IPS DF 4.7 (cell line): ENCODE measurements around the gene NKPD1.

Source experiments
- DNase-seq: peaks from one replicate; pipeline ENCODE4 v3.0.0-alpha.2; 2013; ENCODE audit warnings: low spot score; ENCODE audit errors: extremely low read depth

Gene NKPD1

DNA sequence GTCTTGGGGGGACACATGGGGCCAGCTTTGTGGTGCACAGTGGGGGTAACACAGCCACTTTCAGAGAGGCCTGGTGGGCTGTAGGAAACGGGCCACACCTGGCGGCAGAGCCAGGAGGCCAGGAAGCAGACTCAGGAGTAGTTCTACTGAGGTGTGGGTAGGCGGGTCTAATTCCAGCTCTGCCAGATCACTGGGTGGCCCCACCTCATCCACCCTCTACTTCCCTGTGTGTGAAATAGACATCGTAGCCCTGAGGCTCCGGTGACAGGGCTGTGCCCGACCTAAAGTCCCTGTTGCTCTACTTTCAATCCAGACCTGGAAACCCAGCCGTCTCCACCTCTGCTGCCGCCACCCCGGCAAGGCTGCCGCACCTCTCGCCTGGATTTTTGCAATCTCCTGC is 4.0 kb downstream of the NKPD1 start:
- no peak for DNase-seq

DNA sequence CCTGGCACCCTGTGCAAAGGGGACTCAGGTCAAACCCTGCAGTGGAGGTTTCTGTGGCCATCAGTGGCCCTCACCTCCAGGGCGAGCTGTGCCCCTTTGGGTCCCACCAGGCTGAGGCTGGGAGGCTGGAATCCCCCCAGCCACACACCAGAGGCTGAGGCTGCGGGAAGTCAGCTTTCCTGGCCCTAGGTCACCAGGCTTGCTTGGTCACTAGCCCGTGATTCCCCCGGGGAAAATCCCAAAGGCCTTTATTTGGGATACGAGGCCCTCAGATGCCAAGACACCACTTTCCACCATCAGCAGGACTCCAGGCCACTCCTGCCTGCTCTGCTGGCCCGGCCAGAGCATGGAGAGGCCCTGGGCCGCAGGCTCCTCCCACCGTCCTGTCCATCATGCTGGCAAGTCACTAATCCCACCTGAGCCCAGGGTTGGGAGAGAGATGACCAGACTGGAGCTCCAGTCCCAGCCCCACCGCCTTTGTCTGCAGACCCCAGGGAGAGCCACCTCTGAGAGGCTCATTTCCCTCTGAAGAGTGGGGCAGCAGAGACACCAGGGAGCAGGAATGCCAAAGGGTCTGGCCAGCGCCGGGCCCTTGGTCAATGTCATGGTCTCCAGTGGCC is 4.7 kb downstream of the NKPD1 start:
- DNase-seq, result no peak

DNA sequence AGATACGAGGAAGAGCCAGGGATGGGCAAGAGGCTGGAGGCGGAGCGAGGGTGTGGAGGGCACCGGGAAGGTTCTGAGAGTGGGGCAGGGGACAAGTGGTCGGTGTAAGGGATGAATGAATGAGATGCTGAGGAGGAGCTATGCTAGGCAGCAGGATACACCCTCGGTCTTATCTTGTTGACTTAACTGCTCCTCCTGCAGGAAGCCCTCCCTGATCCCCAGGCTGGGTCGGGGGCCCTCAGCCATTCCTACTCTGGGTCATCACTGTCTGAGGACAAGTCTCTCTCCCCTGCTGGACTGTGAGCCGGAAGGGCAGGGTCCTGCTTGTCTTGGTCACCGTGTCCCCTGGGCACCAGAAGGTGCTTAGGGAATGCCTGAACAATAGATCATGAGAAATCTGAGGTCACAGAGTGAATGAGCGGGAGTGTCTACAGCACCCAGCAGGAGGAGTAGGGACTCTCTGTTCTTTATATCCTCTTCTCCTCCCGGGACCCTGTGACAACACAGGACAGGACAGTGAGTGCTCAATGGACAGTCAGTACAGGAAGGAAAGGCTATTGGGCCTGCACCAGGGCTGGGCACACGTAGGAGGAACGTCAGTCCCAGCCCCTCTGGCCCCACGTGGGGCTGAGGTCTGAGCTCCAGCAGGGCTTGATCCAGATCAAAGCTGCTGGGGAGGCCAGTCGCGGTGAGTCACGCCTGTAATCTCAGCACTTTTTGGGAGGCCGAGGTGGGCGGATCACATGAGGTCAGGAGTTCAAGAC is 6.5 kb downstream of the NKPD1 start:
- DNase-seq, result no peak

DNA sequence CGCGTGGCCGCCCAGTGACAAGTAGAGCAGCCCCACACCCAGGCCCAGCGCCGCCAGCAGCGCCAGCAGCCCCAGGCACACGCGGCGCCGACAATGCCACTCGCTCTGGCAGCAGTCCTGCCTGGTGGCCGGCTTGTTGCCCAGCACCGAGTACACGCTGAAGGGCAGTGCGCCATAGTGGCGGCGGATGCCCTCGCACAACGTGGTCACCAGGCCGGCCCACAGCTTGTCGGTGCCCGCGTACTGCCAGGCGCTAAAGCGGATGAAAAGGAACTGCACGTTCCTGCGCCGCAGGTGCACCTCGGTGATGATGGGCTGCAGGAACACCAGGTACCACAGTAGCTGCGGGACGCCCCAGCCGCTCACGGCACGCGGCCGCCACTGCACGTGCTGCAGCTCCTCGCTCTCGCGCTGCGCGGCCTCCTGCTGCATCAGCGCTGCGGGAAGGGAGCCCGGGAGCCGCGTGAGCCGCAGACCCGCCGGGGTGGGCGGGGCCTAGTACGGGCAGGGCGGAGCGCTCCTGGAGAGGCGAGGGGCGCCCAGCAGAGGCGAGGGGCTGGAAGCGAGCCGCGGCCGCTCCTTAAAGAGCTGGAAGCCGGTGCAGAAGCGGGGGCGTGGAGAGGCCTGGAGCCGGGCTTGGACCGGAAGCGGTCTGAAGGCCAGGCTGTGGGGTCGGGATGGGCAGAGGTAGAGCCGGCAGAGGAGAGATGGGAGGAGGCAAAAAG is 7.3 kb downstream of the NKPD1 start:
- no peak for DNase-seq

DNA sequence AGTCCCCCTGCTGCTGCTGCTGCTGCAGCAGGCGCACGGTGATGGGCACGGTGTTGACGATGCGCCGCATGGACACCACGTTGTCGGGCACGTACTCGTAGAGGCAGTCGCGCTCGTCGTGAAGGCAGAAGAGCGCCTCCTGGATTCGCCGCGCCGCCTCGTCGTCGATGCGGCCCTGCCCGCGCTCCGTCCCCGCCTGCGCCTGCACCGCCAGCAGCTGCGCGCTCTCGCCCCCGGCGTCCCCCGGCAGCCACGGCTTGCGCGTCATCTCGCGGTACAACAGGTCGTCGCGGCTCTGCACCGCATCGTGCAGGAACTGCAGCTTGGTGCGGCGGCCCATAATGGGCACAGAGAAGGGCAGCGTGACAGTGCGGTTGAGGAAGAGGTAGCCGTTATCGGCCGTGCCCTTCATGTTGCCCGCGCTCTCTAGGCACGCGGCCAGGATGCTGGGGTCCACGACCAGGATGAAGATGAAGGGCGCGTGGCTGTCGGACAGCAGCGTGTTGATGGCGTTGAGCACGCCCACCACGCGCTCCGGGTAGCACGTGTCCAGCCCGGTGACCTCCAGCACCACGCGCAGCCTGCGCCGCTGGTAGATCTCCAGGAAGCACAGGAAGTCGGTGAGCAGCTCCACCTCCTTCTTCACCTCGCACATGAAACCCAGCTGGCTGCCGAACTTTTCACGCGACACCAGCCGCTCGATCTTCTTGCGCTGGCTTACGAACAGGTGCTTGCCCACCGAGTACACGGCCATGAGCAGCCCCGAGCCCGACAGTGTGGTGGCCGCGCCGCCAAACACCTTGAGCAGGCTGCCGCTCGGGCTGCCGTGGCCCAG is 8.1 kb downstream of the NKPD1 start:
- DNase-seq, result no peak

DNA sequence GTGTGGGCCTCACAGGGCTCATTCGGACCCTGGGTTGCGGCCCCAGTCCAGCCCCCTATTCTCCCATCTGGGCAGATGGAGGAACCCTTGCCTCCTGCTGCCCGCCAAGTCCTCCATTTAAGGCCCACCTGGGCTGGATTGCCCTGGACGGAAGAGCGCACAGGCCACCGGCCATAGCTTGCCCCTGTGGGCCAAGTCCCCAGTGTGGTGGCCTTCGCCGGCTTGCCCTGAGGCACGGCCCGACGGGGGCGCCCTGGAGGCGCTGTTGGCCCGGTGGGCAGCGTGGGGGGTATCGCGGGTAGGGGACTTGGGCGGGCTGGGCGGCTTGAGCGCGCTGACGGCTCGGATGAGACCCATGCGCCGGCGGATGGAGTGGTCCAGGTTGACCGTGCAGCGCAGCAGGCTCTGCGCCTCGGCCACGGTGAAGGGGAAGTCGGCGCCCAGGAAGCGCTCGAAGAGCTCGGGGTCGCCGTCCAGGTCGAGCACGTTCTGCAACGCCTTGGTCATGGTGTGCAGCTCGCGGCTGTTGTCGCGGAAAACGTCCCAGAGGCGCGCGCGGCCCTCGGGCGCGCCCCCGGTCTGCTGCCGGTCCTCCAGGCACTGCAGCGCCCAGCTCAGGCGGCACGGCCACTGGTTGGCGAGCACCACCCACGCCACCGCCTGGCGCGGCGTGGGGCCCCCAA is 8.8 kb downstream of the NKPD1 start:
- DNase-seq, result no peak

DNA sequence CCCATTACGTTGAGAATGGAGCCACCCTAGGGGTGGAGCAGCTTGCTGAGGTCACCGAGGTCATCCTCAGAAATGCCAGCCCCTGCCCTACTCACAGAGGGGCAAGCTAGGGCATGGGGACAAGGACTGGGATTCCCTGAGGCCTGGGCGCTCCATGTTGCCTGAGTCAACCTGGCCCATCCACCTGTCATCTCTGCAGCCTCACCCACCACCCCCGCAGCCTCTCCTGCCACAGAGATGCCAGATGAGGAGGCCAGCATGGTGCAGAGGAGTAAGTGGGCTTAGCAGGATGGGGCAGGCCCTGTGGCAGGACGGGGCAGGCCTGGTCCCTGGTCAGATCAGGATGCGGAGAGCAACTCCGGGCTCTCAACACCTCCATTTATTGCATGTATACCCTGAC is 9.5 kb downstream of the NKPD1 start:
- no peak for DNase-seq

DNA sequence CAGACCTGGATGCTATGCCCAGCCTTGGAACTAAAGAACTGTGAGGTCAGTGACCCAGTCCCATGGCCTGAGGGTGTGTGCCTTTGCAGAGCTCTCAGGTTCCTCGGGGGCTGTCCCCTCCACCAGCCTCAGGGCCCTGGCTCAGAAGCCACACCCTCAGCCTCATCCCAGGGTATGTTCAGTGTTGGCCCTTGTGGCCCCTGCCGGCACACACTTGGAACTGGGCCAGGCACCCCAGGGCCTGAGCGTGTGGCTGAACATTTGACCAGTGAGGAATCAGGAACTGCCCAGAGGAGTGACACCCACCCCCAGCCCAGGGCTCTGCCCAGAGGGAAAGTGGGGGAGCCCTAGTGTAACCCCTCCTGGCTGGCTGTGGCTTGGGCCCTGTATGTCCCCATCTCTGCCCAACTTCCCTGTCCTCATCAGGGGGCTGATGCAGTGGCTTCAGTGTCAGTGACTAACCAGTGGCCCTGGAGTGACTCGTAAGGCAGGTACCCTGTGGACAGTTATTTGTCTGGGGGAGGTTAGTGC is 10.0 kb downstream of the NKPD1 start:
- DNase-seq, result no peak

DNA sequence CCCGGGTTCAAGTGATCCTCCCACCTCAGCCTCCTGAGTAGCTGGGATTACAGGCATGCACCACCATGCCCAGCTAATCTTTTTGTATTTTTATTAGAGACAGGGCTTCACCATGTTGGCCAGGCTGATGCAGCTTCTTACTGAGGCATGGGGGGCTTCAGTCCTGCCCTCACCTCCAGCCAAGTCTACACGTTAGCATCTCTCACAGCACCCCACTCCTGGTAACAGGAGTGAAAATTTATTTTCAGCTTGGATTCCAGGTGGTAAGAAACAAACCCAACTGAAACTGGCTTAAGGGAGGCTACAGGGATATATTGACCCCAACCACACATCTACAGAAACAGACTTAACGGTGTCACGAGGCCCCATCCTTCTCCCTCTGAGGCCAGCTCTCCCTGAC is 10.6 kb downstream of the NKPD1 start:
- no peak for DNase-seq

DNA sequence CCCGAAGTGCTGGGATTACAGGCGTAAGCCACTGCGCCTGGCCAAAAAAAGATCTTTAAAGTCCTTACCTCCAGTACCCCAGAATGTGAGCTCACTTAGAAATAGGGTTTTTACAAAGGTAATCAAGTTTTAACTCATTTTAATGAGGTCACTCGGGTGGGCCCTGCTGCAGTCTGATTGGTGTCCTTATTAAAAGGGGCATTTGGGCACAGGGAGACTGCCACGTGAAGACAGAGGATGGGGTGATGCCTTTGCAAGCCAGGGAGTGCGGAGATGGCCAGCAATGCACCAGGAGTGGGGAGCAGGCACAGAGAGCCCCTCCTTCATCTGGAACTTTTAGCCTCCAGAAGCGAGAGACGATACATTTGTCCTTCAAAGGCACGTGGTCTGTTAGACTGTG is 11.7 kb downstream of the NKPD1 start:
- DNase-seq, result no peak

DNA sequence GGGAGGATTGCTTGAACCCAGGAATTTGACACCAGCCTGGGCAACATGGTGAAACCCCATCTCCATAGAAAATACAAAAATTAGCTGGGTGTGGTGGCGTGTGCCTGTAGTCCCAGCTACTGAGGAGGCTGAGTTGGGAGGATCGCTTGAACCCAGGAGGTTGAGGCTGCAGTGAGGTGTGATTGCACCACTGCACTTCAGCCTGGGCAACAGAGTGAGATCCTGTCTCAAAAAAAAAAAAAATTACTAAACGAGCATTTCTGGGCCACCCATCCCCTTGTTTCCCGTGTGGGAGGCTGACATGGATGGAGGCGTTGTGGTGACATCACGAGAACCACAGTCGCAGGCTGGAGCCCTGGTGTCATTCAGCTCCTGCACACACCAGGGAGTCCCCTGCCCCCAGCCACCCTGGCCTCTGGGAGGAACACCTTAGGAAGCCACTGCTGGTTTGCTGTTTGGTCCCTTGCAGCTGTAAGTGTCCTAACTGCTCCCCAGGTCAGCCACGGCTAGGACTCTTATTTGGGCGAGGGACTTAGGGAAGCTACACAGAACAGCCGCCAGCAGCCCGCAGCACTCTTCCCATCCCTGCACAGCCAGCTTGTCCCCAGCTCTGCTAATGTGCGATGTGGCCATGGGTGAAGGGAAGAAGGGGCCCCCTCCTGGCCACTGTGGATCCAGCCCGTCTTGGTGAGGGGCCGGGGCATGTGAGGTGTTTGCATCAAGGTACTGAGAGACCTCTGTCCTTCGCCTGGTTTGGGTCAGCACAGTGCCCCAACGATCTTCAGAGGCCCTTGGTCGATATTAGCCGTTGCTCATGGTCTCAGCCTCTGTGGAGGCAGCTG is 12.7 kb downstream of the NKPD1 start:
- DNase-seq, result no peak

DNA sequence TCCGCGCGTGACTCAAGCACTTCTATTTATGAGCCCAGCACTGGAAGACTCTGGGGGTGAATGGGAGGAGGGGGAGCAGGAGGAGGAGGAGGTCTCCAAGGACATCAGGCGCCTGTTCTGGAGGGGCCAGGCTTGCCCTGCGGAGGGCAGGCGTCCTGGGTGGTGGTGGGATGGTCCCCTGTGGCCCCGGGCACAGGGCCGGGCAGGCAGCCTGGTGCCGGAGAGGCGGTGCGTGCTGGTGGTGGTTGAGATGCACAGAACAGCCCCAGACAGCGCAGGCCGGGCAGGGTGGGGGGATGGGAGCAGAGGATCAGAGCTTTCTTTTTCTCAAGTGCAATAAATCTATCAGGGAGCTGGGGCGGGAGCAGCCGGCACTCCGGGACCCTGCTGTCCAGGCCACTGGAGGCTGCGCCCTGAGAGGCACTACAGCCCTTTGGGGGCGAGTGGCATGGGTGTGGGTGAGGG is 14.0 kb downstream of the NKPD1 start:
- no peak for DNase-seq

DNA sequence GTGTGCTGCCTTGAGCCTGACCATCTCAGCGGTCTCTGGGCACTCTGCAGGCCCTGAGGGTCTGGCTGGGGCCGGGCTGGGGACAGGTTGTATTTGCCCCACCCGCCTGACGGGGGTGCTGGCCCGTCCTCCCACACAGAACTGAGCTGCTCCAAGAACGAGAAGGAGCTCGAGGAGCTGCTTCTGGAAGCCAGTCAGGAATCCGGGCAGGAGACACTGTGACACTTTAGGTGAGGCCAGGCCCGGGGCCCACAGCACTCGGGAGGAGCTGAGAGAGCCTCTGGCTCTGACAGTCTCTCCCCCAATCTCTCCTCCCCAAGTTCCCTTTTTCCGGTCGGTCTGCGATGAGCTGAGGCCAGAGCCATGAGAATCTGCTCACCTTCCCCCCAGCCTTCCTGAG is 14.5 kb downstream of the NKPD1 start:
- no peak for DNase-seq

DNA sequence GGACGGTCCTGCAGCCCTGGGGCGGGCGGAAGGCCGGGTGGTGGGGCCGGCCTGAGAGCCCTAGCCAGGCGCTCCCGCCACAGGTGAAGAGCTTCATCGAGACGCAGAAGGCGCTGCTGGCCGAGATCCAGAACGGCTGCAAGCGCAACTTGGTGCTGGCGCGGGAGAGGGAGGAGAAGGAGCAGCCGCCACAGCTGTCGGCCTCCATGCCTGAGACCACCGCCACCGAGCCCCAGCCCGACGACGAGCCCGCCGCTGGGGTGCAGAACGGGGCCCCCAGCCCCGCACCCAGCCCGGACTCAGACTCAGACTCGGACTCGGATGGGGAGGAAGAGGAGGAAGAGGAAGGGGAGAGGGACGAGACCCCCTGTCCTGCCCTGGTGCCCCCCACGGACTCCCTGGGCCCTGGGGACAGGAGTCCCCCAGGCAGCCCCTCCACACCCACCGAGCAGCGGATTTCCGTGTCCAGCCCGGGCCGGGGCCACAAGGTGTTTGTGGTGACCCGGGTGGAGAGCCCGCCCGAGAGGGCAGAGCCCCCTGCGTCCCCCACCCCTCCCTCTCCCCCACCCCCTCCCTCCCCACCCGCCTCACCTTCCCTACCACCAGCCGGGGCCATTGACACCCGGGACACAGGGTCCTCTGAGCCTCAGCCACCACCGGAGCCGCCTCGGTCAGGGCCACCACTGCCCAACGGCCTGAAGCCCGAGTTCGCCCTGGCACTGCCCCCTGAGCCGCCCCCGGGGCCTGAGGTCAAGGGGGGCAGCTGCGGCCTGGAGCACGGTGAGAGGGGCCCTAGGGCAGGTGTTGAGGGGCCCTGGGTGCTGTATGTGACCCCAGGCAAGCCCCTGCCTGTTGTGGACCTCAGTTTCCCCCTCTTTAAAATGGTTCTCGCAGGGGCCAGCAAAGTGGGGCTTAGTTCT is 15.3 kb downstream of the NKPD1 start:
- DNase-seq, result no peak

DNA sequence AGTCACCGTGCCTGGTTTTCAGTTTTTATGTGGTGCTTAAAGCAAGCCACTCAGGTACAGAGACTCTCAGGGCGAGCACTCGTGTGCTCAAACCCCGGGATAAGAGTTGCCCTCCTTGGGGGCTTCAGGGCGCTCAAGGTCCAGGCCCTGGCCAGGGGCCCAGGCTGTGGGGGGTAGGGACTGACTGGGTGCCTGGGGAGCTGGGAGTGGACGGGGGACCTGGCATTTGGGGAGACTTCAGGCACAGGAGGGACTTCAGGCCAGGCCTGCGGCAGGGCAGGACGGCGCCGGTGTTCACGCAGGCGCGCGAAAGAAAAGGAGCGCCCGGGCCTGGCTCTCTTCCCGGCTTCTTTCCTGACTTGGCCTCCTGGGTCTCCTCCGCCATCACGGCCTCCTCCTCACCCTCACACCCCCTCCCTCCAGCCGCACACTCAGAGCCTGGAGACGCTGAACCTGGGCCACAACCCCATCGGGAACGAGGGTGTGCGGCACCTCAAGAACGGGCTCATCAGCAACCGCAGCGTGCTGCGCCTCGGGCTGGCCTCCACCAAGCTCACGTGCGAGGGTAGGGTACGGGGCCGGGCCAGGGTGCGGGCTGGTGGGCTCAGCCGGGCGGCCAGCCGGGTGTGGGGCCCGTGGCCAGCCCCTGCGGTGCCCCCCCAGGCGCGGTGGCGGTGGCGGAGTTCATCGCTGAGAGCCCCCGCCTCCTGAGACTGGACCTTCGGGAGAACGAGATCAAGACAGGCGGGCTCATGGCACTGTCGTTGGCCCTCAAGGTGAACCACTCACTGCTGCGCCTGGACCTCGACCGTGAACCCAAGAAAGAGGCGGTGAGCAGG is 16.1 kb downstream of the NKPD1 start:
- no peak for DNase-seq

DNA sequence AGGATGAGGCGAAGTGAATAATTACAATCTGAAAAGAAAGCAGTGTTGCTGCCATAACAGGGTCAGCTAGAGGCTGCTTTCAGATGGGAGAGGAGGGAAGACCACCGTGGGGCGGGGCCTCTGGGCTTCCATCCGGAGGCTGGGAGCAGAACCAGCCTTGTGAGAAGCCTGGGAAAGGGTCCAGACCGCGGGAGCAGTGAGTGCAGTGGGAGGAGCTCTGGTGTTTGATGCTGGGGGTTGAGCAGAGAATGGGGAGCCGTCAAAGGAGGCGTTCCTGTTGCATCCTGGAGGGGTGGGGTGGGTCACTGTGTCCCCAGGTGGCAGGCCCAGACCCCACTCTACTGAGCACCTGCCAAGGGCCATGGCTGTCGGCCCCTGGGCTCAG is 18.1 kb downstream of the NKPD1 start:
- no peak for DNase-seq

DNA sequence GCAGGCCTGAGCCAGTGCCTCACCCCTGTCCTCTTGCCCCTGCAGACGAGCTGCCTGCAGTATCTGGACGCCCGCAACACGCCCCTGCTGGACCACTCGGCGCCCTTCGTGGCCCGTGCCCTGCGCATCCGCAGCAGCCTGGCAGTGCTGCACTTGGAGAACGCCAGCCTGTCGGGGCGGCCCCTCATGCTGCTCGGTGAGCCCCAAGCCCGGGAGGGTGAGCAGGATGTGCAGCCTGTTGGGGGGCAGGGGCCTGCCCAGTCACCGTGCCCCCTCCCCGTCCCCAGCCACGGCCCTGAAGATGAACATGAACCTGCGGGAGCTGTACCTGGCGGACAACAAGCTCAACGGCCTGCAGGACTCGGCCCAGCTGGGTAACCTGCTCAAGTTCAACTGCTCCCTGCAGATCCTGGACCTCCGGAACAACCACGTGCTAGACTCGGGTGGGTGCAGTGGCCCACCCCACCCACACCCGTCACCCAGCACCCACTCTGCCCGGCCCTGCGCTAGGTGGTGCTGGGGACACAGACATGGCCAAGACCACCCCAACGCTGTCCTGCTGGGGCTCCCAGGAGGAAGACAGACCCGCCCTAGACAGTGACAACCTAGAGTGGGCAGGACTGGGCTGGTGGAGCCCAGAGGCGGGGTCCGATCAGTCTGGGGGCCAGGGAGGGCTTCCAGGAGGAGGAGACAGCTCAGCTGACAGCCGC is 18.6 kb downstream of the NKPD1 start:
- no peak for DNase-seq
